Activated B cell treated with CpG ODN at 0.5 μM for 24 hours (primary cell): Measurements from ENCODE around the gene KPNA2. TPM values are rescaled to one million over a fixed set of nuclear protein-coding genes. Genes with fewer than 3 reads are reported as not detected.
"Not testable (repeated sequence)": the region's sequence is repeated elsewhere in the genome, so short reads cannot be mapped to it uniquely, and the experiment has no call there.

Experiments used
- ATAC-seq: fragments of 200-7000 bp; cut with Tn5 transposase; one replicate; pipeline ENCODE4 v1.10.0; 2021; ENCODE audit warnings: low read depth, mild to moderate bottlenecking, moderate library complexity
- CTCF ChIA-PET: fragments of 350-600 bp; sonication (Branson Sonifier 250); formaldehyde crosslinking; loops from one replicate; lab custom pipeline; 2021; ENCODE audit warnings: antibody characterized with exemption; lab: Charles Lee
- POLR2A ChIA-PET: fragments of 350-600 bp; sonication (Branson Sonifier 250); formaldehyde crosslinking; loops from one replicate; lab custom pipeline; 2021; ENCODE audit warnings: antibody characterized with exemption; lab: Charles Lee
- DNase-seq: peaks from one replicate; pipeline ENCODE4 v3.0.0; 2022
- H3K27ac Mint-ChIP-seq: one replicate; pipeline ENCODE4 v1.8.0; 2020; ENCODE audit warnings: mixed read lengths
- H3K27me3 Mint-ChIP-seq: one replicate; pipeline ENCODE4 v1.8.0; 2021; ENCODE audit warnings: mixed read lengths
- H3K36me3 Mint-ChIP-seq: one replicate; pipeline ENCODE4 v1.8.0; 2021; ENCODE audit warnings: low read depth, mixed read lengths
- H3K4me1 Mint-ChIP-seq: one replicate; pipeline ENCODE4 v1.8.0; 2021; ENCODE audit warnings: mixed read lengths
- H3K4me3 Mint-ChIP-seq: one replicate; pipeline ENCODE4 v1.8.0; 2020; ENCODE audit warnings: mild to moderate bottlenecking, mixed read lengths
- H3K9me3 Mint-ChIP-seq: one replicate; pipeline ENCODE4 v1.8.0; 2020; ENCODE audit warnings: mixed read lengths
- intact Hi-C: fragments of 100-400 bp; cut with micrococcal nuclease; formaldehyde crosslinking; loops from one replicate; pipeline ENCODE4 v1.15.1; 2024
- total RNA-seq: library from RNA; stranded (reverse); gene quantifications from 2 replicates; pipeline ENCODE4 v1.2.3, GENCODE V29; 2022
- TF ChIP-seq, protein P1 (sequence below): fragments of 200-600 bp; IDR thresholded peaks from one replicate; pipeline ENCODE4 v1.8.0; 2022; ENCODE audit warnings: antibody characterized with exemption, mild to moderate bottlenecking

KPNA2 gene
- total RNA-seq, 1 donor from 2014 or later, result 49.9 TPM

GRCh38 chr17:68061512-68062313 lies 26.2 kb downstream of the KPNA2 start:
- DNase-seq, result no peak
- no peaks in the 10 kb centered on the region for H3K27me3 Mint-ChIP-seq
- H3K9me3 Mint-ChIP-seq, result no peaks in the 10 kb centered on the region
- no peak overlapping the region for H3K4me3 Mint-ChIP-seq
- ChIA-PET POLR2A (no interaction called here), CTCF (no interaction called here)
- no peak for ATAC-seq
- intact Hi-C loops, result no loop called here
- no peaks in the 10 kb centered on the region for H3K4me1 Mint-ChIP-seq
- no peaks in the 10 kb centered on the region for H3K36me3 Mint-ChIP-seq
- TF ChIP-seq, protein P1, sequence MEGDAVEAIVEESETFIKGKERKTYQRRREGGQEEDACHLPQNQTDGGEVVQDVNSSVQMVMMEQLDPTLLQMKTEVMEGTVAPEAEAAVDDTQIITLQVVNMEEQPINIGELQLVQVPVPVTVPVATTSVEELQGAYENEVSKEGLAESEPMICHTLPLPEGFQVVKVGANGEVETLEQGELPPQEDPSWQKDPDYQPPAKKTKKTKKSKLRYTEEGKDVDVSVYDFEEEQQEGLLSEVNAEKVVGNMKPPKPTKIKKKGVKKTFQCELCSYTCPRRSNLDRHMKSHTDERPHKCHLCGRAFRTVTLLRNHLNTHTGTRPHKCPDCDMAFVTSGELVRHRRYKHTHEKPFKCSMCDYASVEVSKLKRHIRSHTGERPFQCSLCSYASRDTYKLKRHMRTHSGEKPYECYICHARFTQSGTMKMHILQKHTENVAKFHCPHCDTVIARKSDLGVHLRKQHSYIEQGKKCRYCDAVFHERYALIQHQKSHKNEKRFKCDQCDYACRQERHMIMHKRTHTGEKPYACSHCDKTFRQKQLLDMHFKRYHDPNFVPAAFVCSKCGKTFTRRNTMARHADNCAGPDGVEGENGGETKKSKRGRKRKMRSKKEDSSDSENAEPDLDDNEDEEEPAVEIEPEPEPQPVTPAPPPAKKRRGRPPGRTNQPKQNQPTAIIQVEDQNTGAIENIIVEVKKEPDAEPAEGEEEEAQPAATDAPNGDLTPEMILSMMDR, result no peak
- no peak overlapping the region for H3K27ac Mint-ChIP-seq

DNA sequence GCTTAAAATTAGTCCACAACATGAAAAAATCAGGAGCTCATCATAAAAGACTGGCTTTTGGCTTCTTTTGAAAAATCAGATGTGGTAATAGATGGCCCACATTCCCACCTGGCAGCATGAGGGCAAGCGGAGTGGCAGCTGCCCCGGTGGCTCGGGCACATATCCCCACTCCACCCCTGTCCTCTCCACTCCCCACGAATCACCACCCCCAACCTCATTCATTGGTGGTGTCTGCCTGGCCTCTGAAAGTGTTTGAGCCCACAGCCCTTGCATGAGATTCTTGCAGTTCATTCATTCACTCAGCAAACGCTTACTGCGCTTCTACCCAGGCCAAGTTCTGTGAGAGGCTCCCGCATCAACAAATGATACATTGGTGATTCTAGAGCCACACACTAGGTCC lies 29.8 kb downstream of the KPNA2 start:
- H3K4me1 Mint-ChIP-seq, H3K4me3 Mint-ChIP-seq, POLR2A ChIA-PET, DNase-seq, CTCF ChIA-PET, H3K27me3 Mint-ChIP-seq, ATAC-seq, H3K9me3 Mint-ChIP-seq, H3K36me3 Mint-ChIP-seq, intact Hi-C loops, H3K27ac Mint-ChIP-seq: not testable (repeated sequence)

- H3K27me3 Mint-ChIP-seq, H3K4me1 Mint-ChIP-seq, H3K4me3 Mint-ChIP-seq, DNase-seq, H3K27ac Mint-ChIP-seq, ATAC-seq, CTCF ChIA-PET, H3K9me3 Mint-ChIP-seq, POLR2A ChIA-PET, intact Hi-C loops, H3K36me3 Mint-ChIP-seq: not testable (repeated sequence)
These were observed 33.0 kb downstream of the KPNA2 start for GRCh38 chr17:68068512-68068911.

DNA sequence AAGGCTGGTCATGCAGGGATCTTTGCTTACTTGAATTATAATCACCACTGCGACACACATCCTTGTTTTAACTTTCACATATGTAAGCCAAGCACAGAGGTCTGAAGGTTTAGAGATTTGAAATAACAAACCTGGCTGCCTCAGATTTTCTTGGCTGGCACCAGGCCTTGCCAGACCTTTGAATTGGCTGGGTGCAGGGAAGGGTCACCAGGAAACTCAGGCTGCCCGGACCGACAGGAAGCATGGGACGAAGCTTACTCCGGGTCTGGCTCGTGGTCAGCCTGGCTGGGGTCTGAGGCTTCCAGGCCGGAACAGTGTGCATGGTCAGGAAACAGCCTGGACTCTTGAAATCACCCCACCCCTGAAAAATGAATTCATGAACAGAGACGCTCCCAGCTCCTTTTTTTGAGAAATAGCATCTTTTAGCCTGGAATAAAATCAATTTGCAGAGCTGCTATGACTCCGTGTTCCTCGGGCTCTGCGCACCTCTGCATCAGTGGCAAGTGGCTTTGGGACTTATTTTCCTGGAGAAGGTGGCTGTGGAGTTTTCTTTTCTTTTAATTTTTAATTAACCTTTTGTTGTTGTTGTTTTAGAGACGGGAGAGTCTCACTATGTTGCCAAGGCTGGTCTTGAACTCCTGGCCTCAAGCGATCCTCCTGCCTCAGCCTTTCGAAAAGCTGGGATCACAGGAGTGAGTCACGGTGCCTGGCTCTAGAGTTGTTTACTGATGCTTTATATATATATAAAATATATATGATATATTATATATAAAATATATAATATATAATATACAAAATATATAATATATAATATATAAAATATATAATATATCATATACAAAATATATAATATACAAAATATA lies 35.3 kb downstream of the KPNA2 start:
- H3K27ac Mint-ChIP-seq, result not testable (repeated sequence)

DNA sequence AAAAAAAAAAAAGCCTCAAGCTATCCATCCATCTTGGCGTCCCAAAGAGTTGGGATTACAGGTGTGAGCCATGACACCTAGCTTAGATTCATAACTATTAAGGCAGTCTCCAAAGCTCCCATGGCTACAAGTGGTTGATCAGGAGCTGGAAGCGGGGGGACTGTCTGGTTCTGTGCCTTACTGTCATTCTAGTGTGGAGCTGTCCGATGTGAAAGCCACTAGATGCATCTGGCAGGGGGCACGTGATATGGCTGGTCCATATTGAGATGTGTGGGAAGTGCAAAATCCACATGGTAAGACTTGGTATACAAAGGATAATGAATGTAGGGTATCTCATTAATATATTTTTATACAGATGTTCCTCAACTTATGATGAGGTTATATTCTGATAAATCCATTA lies 38.7 kb downstream of the KPNA2 start:
- Mint-ChIP-seq H3K4me3 (no peak overlapping the region), H3K27ac (no peak overlapping the region), H3K9me3 (no peaks in the 10 kb centered on the region), H3K27me3 (no peaks in the 10 kb centered on the region), H3K36me3 (no peaks in the 10 kb centered on the region), H3K4me1 (no peaks in the 10 kb centered on the region)
- no peak for DNase-seq
- ChIA-PET CTCF (no interaction called here), POLR2A (interaction anchor here (0.6 kb wide), 2 partner anchors 8 to 108 kb away, joined by 3 to 9 read pairs; no protein-coding TSS in a partner anchor)
- ATAC-seq, result no peak
- TF ChIP-seq, protein P1, result no peak
- intact Hi-C loops, result no loop called here

More for the DNA sequence above, 35.3 kb downstream of the KPNA2 start:
- DNase-seq, H3K4me1 Mint-ChIP-seq, POLR2A ChIA-PET, intact Hi-C loops, H3K9me3 Mint-ChIP-seq, H3K36me3 Mint-ChIP-seq, CTCF ChIA-PET, H3K27me3 Mint-ChIP-seq, H3K4me3 Mint-ChIP-seq: not testable (repeated sequence)
- peak; percentile 7 for ATAC-seq

DNA sequence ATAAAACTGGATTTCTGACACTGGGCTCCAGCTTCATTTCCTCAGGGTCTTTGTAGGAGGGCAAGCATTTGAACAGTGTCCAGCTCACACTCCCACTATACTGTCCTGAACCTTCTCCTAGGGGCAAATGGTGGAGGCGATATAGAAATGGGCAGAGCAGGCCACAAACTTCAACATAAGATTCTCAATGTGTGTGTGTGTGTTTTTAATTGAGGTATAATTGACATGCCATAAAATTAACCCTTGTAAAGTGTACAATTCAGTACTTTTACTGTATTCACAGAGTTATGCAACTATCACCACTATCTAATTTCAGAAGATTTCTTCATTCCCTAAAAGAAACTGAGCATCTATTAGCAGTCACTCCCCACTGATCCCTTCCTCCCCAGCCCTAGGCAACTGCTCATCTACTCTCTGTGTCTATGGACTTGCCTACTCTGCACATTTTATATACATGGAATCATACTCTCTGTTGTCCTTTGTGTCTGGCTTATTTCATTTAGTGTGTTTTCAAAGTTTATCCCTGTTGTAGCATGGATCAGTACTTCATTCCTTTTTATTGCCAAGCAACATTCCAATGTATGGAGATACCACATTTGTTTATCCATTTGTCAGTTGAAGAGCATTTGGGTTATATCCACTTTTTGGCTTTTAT lies 40.5 kb downstream of the KPNA2 start:
- POLR2A ChIA-PET, H3K36me3 Mint-ChIP-seq, H3K9me3 Mint-ChIP-seq, CTCF ChIA-PET, DNase-seq, intact Hi-C loops, H3K27ac Mint-ChIP-seq, H3K4me1 Mint-ChIP-seq, ATAC-seq, H3K4me3 Mint-ChIP-seq, H3K27me3 Mint-ChIP-seq: not testable (repeated sequence)

- DNase-seq, H3K36me3 Mint-ChIP-seq, H3K27ac Mint-ChIP-seq, H3K4me3 Mint-ChIP-seq, ATAC-seq, H3K4me1 Mint-ChIP-seq, CTCF ChIA-PET, H3K27me3 Mint-ChIP-seq, intact Hi-C loops, H3K9me3 Mint-ChIP-seq, POLR2A ChIA-PET: not testable (repeated sequence)
These were observed 42.0 kb downstream of the KPNA2 start for GRCh38 chr17:68077498-68077897.
